HEK293 (cell line): ENCODE measurements around the gene CIC.

Experiments used
- BCL11B ChIP-seq: fragments of 450-650 bp; formaldehyde crosslinking; IDR thresholded peaks from 2 replicates; pipeline ENCODE4 v1.5.1; 2016; ENCODE audit warnings: low read depth, missing biosample characterization, missing genetic modification characterization
- GLI2 ChIP-seq: fragments of 450-650 bp; formaldehyde crosslinking; IDR thresholded peaks from 2 replicates; pipeline ENCODE4; 2017; ENCODE audit warnings: missing biosample characterization, missing genetic modification characterization, low read depth, borderline replicate concordance
- KLF16 ChIP-seq: fragments of 450-650 bp; formaldehyde crosslinking; IDR thresholded peaks from 2 replicates; pipeline ENCODE4 v1.5.1; 2017; ENCODE audit warnings: missing biosample characterization, missing genetic modification characterization
- KLF8 ChIP-seq: fragments of 450-650 bp; formaldehyde crosslinking; IDR thresholded peaks from 2 replicates; pipeline ENCODE4 v1.5.1; 2016; ENCODE audit warnings: missing biosample characterization, missing genetic modification characterization
- OVOL3 ChIP-seq: fragments of 450-650 bp; formaldehyde crosslinking; IDR thresholded peaks from 2 replicates; pipeline ENCODE4 v1.5.1; 2016; ENCODE audit warnings: missing biosample characterization, missing genetic modification characterization
- RBAK ChIP-seq: fragments of 450-650 bp; formaldehyde crosslinking; IDR thresholded peaks from 2 replicates; pipeline ENCODE4 v1.5.1; 2016; ENCODE audit warnings: missing biosample characterization, missing genetic modification characterization
- SALL2 ChIP-seq: fragments of 450-650 bp; formaldehyde crosslinking; IDR thresholded peaks from 2 replicates; pipeline ENCODE4 v1.5.0; 2017; ENCODE audit warnings: missing biosample characterization, mild to moderate bottlenecking, missing genetic modification characterization, borderline replicate concordance
- ZBTB20 ChIP-seq: fragments of 450-650 bp; formaldehyde crosslinking; IDR thresholded peaks from 2 replicates; pipeline ENCODE4 v1.5.1; 2016; ENCODE audit warnings: missing biosample characterization, missing genetic modification characterization
- ZBTB7A ChIP-seq: fragments of 450-650 bp; formaldehyde crosslinking; IDR thresholded peaks from 2 replicates; pipeline ENCODE4 v1.5.1; 2016; ENCODE audit warnings: low read depth, missing biosample characterization, missing genetic modification characterization
- ZFP69B ChIP-seq: fragments of 450-650 bp; formaldehyde crosslinking; IDR thresholded peaks from 2 replicates; pipeline ENCODE4 v1.5.1; 2016; ENCODE audit warnings: missing biosample characterization, missing genetic modification characterization
- ZNF121 ChIP-seq: fragments of 450-650 bp; formaldehyde crosslinking; IDR thresholded peaks from 2 replicates; pipeline ENCODE4 v1.5.1; 2016; ENCODE audit warnings: missing biosample characterization, missing genetic modification characterization
- ZNF169 ChIP-seq: fragments of 450-650 bp; formaldehyde crosslinking; IDR thresholded peaks from 2 replicates; pipeline ENCODE4 v1.5.1; 2016; ENCODE audit warnings: missing biosample characterization, missing genetic modification characterization
- ZNF341 ChIP-seq: fragments of 450-650 bp; formaldehyde crosslinking; IDR thresholded peaks from 2 replicates; pipeline ENCODE4; 2016; ENCODE audit warnings: low read depth, missing biosample characterization, missing genetic modification characterization
- ZNF501 ChIP-seq: fragments of 450-650 bp; formaldehyde crosslinking; IDR thresholded peaks from 2 replicates; pipeline ENCODE4 v1.5.1; 2016; ENCODE audit warnings: missing biosample characterization, missing genetic modification characterization
- ZNF514 ChIP-seq: fragments of 450-650 bp; formaldehyde crosslinking; IDR thresholded peaks from 2 replicates; pipeline ENCODE4 v1.5.1; 2016; ENCODE audit warnings: missing biosample characterization, missing genetic modification characterization
- ZNF600 ChIP-seq: fragments of 450-650 bp; formaldehyde crosslinking; IDR thresholded peaks from 2 replicates; pipeline ENCODE4 v1.5.1; 2016; ENCODE audit warnings: missing biosample characterization, missing genetic modification characterization
- ZNF658 ChIP-seq: fragments of 450-650 bp; formaldehyde crosslinking; IDR thresholded peaks from 2 replicates; pipeline ENCODE4; 2016; ENCODE audit warnings: missing biosample characterization, missing genetic modification characterization
- ZNF664 ChIP-seq: fragments of 450-650 bp; formaldehyde crosslinking; IDR thresholded peaks from 2 replicates; pipeline ENCODE4 v1.5.1; 2016; ENCODE audit warnings: missing biosample characterization, missing genetic modification characterization
- ZNF776 ChIP-seq: fragments of 450-650 bp; formaldehyde crosslinking; IDR thresholded peaks from 2 replicates; pipeline ENCODE4 v1.5.0; 2017; ENCODE audit warnings: missing biosample characterization, missing genetic modification characterization, borderline replicate concordance
- TF ChIP-seq, protein P1 (sequence below): fragments of 450-650 bp; formaldehyde crosslinking; IDR thresholded peaks from 2 replicates; pipeline ENCODE4 v1.5.1; 2016; ENCODE audit warnings: missing biosample characterization, missing genetic modification characterization
- TF ChIP-seq, protein P2 (sequence below): fragments of 450-650 bp; formaldehyde crosslinking; IDR thresholded peaks from 2 replicates; pipeline ENCODE4 v1.5.1; 2016; ENCODE audit warnings: missing biosample characterization, missing genetic modification characterization
- TF ChIP-seq, protein P3 (sequence below): fragments of 450-650 bp; IDR thresholded peaks from 2 replicates; pipeline ENCODE4 v1.5.1; 2018; ENCODE audit warnings: missing biosample characterization, missing genetic modification characterization
- TF ChIP-seq, protein P4 (sequence below): fragments of 450-650 bp; formaldehyde crosslinking; IDR thresholded peaks from 2 replicates; pipeline ENCODE4; 2016; ENCODE audit warnings: missing biosample characterization, missing genetic modification characterization
- TF ChIP-seq, protein P5 (sequence below): fragments of 450-650 bp; formaldehyde crosslinking; IDR thresholded peaks from 2 replicates; pipeline ENCODE4 v1.5.1; 2016; ENCODE audit warnings: missing biosample characterization, missing genetic modification characterization
- TF ChIP-seq, protein P6 (sequence below): fragments of 450-650 bp; formaldehyde crosslinking; conservative IDR thresholded peaks from 2 replicates; pipeline ENCODE4 v1.5.1; 2016; ENCODE audit warnings: low read depth, missing biosample characterization, missing genetic modification characterization

Gene CIC

DNA sequence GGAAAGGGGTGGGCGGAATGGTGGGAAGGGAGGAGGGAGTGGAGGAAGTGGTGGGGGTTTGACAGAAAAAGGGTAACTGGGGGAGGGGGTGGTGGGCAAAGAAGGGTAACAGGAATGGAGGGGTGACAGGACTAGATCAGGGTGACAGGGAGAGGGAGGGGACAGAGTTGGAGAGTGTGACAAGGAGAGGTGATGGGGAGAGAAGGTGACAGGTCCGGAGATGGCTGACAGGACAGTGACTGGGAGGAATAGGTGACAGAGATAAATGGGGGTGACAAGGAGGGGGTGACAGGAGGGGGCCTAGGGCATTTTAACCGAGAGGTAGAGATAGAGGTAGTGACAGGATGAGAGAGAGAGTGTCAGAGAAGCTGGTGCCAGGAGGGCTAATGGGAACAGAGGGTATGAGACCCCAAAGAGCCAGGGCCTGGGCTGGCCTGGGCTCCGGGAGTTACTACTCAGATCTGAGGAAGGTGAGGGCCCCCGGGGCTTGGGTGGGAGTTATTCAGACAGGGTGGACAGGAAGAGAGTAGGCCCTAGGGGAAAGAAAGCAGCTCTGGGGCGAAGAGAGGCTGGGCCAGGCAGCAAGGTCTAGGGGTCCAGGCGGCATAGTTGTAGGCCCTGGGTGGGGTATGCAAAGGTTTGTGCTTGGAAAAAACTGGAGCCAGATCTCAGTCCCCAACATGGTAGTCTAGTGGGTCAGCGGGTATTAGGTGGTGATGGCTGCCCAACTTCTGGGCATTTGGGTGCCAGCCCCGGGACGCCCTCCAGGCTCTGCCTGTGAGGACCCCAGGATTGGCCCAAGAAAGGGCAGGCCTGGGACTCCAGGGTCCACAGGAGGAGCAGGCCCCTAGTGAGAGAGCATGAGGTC is 660 bp downstream of the CIC start (continued):
- TF ChIP-seq, protein P1, sequence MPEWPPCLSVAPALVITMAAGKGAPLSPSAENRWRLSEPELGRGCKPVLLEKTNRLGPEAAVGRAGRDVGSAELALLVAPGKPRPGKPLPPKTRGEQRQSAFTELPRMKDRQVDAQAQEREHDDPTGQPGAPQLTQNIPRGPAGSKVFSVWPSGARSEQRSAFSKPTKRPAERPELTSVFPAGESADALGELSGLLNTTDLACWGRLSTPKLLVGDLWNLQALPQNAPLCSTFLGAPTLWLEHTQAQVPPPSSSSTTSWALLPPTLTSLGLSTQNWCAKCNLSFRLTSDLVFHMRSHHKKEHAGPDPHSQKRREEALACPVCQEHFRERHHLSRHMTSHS, result 0 out of 2 replicates have a peak, but pooled peaks have one; percentile 26
- TF ChIP-seq, protein P2, sequence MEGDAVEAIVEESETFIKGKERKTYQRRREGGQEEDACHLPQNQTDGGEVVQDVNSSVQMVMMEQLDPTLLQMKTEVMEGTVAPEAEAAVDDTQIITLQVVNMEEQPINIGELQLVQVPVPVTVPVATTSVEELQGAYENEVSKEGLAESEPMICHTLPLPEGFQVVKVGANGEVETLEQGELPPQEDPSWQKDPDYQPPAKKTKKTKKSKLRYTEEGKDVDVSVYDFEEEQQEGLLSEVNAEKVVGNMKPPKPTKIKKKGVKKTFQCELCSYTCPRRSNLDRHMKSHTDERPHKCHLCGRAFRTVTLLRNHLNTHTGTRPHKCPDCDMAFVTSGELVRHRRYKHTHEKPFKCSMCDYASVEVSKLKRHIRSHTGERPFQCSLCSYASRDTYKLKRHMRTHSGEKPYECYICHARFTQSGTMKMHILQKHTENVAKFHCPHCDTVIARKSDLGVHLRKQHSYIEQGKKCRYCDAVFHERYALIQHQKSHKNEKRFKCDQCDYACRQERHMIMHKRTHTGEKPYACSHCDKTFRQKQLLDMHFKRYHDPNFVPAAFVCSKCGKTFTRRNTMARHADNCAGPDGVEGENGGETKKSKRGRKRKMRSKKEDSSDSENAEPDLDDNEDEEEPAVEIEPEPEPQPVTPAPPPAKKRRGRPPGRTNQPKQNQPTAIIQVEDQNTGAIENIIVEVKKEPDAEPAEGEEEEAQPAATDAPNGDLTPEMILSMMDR (tag by site-specific recombination), result no peak; the same call in 1 of the 2 replicates
- no peak for TF ChIP-seq KLF16 (tag by site-specific recombination)
- TF ChIP-seq, protein P3, sequence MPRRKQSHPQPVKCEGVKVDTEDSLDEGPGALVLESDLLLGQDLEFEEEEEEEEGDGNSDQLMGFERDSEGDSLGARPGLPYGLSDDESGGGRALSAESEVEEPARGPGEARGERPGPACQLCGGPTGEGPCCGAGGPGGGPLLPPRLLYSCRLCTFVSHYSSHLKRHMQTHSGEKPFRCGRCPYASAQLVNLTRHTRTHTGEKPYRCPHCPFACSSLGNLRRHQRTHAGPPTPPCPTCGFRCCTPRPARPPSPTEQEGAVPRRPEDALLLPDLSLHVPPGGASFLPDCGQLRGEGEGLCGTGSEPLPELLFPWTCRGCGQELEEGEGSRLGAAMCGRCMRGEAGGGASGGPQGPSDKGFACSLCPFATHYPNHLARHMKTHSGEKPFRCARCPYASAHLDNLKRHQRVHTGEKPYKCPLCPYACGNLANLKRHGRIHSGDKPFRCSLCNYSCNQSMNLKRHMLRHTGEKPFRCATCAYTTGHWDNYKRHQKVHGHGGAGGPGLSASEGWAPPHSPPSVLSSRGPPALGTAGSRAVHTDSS, result no peak
- no peak for TF ChIP-seq GLI2 (tag by site-specific recombination)
- TF ChIP-seq ZNF514, result no peak
- no peak for TF ChIP-seq SALL2
- TF ChIP-seq, protein P4, sequence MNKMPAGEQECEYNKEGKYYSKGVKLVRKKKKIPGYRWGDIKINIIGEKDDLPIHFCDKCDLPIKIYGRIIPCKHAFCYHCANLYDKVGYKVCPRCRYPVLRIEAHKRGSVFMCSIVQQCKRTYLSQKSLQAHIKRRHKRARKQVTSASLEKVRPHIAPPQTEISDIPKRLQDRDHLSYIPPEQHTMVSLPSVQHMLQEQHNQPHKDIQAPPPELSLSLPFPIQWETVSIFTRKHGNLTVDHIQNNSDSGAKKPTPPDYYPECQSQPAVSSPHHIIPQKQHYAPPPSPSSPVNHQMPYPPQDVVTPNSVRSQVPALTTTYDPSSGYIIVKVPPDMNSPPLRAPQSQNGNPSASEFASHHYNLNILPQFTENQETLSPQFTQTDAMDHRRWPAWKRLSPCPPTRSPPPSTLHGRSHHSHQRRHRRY (tag by site-specific recombination), result no peak
- no peak for TF ChIP-seq KLF8
- TF ChIP-seq OVOL3 (tag by site-specific recombination), result no peak
- no peak for TF ChIP-seq BCL11B (tag by site-specific recombination)
- TF ChIP-seq, protein P5, sequence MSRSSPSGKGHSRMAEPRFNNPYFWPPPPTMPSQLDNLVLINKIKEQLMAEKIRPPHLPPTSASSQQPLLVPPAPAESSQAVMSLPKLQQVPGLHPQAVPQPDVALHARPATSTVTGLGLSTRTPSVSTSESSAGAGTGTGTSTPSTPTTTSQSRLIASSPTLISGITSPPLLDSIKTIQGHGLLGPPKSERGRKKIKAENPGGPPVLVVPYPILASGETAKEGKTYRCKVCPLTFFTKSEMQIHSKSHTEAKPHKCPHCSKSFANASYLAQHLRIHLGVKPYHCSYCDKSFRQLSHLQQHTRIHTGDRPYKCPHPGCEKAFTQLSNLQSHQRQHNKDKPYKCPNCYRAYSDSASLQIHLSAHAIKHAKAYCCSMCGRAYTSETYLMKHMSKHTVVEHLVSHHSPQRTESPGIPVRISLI (tag by site-specific recombination), result no peak
- TF ChIP-seq ZNF664 (tag by site-specific recombination), result no peak
- no peak for TF ChIP-seq ZNF169 (tag by site-specific recombination)
- no peak for TF ChIP-seq ZNF658 (tag by site-specific recombination)
- TF ChIP-seq ZNF501, result no peak
- TF ChIP-seq ZNF341 (tag by site-specific recombination), result no peak
- peak; percentile 51; the same call in 1 of the 2 replicates for TF ChIP-seq RBAK (tag by site-specific recombination)
- TF ChIP-seq, protein P6, sequence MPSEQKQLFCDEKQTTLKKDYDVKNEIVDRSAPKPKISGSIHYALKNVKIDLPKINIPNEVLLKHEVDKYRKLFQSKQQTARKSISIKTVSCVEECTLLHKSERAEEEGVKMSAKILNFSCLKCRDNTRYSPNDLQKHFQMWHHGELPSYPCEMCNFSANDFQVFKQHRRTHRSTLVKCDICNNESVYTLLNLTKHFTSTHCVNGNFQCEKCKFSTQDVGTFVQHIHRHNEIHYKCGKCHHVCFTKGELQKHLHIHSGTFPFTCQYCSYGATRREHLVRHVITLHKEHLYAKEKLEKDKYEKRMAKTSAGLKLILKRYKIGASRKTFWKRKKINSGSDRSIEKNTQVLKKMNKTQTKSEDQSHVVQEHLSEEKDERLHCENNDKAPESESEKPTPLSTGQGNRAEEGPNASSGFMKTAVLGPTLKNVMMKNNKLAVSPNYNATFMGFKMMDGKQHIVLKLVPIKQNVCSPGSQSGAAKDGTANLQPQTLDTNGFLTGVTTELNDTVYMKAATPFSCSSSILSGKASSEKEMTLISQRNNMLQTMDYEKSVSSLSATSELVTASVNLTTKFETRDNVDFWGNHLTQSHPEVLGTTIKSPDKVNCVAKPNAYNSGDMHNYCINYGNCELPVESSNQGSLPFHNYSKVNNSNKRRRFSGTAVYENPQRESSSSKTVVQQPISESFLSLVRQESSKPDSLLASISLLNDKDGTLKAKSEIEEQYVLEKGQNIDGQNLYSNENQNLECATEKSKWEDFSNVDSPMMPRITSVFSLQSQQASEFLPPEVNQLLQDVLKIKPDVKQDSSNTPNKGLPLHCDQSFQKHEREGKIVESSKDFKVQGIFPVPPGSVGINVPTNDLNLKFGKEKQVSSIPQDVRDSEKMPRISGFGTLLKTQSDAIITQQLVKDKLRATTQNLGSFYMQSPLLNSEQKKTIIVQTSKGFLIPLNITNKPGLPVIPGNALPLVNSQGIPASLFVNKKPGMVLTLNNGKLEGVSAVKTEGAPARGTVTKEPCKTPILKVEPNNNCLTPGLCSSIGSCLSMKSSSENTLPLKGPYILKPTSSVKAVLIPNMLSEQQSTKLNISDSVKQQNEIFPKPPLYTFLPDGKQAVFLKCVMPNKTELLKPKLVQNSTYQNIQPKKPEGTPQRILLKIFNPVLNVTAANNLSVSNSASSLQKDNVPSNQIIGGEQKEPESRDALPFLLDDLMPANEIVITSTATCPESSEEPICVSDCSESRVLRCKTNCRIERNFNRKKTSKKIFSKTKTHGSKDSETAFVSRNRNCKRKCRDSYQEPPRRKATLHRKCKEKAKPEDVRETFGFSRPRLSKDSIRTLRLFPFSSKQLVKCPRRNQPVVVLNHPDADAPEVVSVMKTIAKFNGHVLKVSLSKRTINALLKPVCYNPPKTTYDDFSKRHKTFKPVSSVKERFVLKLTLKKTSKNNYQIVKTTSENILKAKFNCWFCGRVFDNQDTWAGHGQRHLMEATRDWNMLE (tag by site-specific recombination), result no peak
- no peak for TF ChIP-seq ZNF600 (tag by site-specific recombination)
- TF ChIP-seq ZNF776 (tag by site-specific recombination), result no peak
- no peak for TF ChIP-seq ZNF121 (tag by site-specific recombination)
- 0 out of 2 replicates have a peak, but pooled peaks have one; percentile 41 for TF ChIP-seq ZBTB20
- TF ChIP-seq ZBTB7A (tag by site-specific recombination), result peak; percentile 67; the same call in 1 of the 2 replicates
- 0 out of 2 replicates have a peak, but pooled peaks have one; percentile 35 for TF ChIP-seq ZFP69B
